GM04504 (cell line): ENCODE data around the gene HNRNPL.
"Not testable (repeated sequence)": the region's sequence is repeated elsewhere in the genome, so short reads cannot be mapped to it uniquely, and the experiment has no call there.

Source experiments
- DNase-seq: peaks from one replicate; pipeline ENCODE4 v3.0.0-alpha.2; 2012; ENCODE audit warnings: low read depth

Gene HNRNPL

GRCh38 chr19:38829203-38829602, 20.6 kb downstream of the HNRNPL start:
- not testable (repeated sequence) for DNase-seq

- DNase-seq, result no peak
Measured at GRCh38 chr19:38826856-38827551, 22.8 kb downstream of the HNRNPL start.

- DNase-seq, result not testable (repeated sequence)
Measured at GRCh38 chr19:38825936-38826335, 23.9 kb downstream of the HNRNPL start.

- DNase-seq, result not testable (repeated sequence)
Measured at GRCh38 chr19:38821230-38821825, 28.5 kb downstream of the HNRNPL start.

- DNase-seq, result no peak
Measured at GRCh38 chr19:38819231-38819920, 30.4 kb downstream of the HNRNPL start.

GRCh38 chr19:38817081-38817480, 32.7 kb downstream of the HNRNPL start:
- DNase-seq, result no peak

- DNase-seq, result no peak
Measured at GRCh38 chr19:38816131-38816750, 33.5 kb downstream of the HNRNPL start.

- no peak for DNase-seq
Measured at GRCh38 chr19:38815059-38816001, 34.5 kb downstream of the HNRNPL start.

GRCh38 chr19:38813932-38814331, 35.9 kb downstream of the HNRNPL start:
- DNase-seq, result not testable (repeated sequence)

GRCh38 chr19:38813323-38813722, 36.5 kb downstream of the HNRNPL start:
- no peak for DNase-seq

- no peak for DNase-seq
Measured at GRCh38 chr19:38812841-38813320, 36.9 kb downstream of the HNRNPL start, which contains the start of gene LGALS4. Gene LGALS4, minus strand, starts transcription at chr19:38812945. Its CDS starts 59 bp downstream, at chr19:38812886.

- no peak for DNase-seq
Measured at GRCh38 chr19:38812009-38812840, 37.6 kb downstream of the HNRNPL start.

- DNase-seq, result no peak
Measured at GRCh38 chr19:38809592-38810252, 40.1 kb downstream of the HNRNPL start.

GRCh38 chr19:38808741-38809140, 41.0 kb downstream of the HNRNPL start:
- no peak for DNase-seq

GRCh38 chr19:38807374-38808098, 42.2 kb downstream of the HNRNPL start:
- not testable (repeated sequence) for DNase-seq

GRCh38 chr19:38806371-38806770, 43.4 kb downstream of the HNRNPL start:
- no peak for DNase-seq

- no peak for DNase-seq
Measured at GRCh38 chr19:38805180-38805579, 44.6 kb downstream of the HNRNPL start.

- no peak for DNase-seq
Measured at GRCh38 chr19:38803543-38803942, 46.2 kb downstream of the HNRNPL start.
